Activated B cell treated with CpG ODN at 0.5 μM for 24 hours (primary cell): ENCODE results near the gene AP1M2. TPM values are rescaled to one million over a fixed set of nuclear protein-coding genes. Genes with fewer than 3 reads are reported as not detected.

Experiments used
- ATAC-seq: fragments of 200-7000 bp; cut with Tn5 transposase; one replicate; pipeline ENCODE4 v1.10.0; 2021; ENCODE audit warnings: low read depth, mild to moderate bottlenecking, moderate library complexity
- CTCF ChIA-PET: fragments of 350-600 bp; sonication (Branson Sonifier 250); formaldehyde crosslinking; loops from one replicate; lab custom pipeline; 2021; ENCODE audit warnings: antibody characterized with exemption; lab: Charles Lee
- POLR2A ChIA-PET: fragments of 350-600 bp; sonication (Branson Sonifier 250); formaldehyde crosslinking; loops from one replicate; lab custom pipeline; 2021; ENCODE audit warnings: antibody characterized with exemption; lab: Charles Lee
- DNase-seq: peaks from one replicate; pipeline ENCODE4 v3.0.0; 2022
- H3K27ac Mint-ChIP-seq: one replicate; pipeline ENCODE4 v1.8.0; 2020; ENCODE audit warnings: mixed read lengths
- H3K27me3 Mint-ChIP-seq: one replicate; pipeline ENCODE4 v1.8.0; 2021; ENCODE audit warnings: mixed read lengths
- H3K36me3 Mint-ChIP-seq: one replicate; pipeline ENCODE4 v1.8.0; 2021; ENCODE audit warnings: low read depth, mixed read lengths
- H3K4me1 Mint-ChIP-seq: one replicate; pipeline ENCODE4 v1.8.0; 2021; ENCODE audit warnings: mixed read lengths
- H3K4me3 Mint-ChIP-seq: one replicate; pipeline ENCODE4 v1.8.0; 2020; ENCODE audit warnings: mild to moderate bottlenecking, mixed read lengths
- H3K9me3 Mint-ChIP-seq: one replicate; pipeline ENCODE4 v1.8.0; 2020; ENCODE audit warnings: mixed read lengths
- intact Hi-C: fragments of 100-400 bp; cut with micrococcal nuclease; formaldehyde crosslinking; loops from one replicate; pipeline ENCODE4 v1.15.1; 2024
- total RNA-seq: library from RNA; stranded (reverse); gene quantifications from 2 replicates; pipeline ENCODE4 v1.2.3, GENCODE V29; 2022
- TF ChIP-seq, protein P1 (sequence below): fragments of 200-600 bp; IDR thresholded peaks from one replicate; pipeline ENCODE4 v1.8.0; 2022; ENCODE audit warnings: antibody characterized with exemption, mild to moderate bottlenecking

The AP1M2 gene
- total RNA-seq, 1 donor from 2014 or later: not detected

DNA sequence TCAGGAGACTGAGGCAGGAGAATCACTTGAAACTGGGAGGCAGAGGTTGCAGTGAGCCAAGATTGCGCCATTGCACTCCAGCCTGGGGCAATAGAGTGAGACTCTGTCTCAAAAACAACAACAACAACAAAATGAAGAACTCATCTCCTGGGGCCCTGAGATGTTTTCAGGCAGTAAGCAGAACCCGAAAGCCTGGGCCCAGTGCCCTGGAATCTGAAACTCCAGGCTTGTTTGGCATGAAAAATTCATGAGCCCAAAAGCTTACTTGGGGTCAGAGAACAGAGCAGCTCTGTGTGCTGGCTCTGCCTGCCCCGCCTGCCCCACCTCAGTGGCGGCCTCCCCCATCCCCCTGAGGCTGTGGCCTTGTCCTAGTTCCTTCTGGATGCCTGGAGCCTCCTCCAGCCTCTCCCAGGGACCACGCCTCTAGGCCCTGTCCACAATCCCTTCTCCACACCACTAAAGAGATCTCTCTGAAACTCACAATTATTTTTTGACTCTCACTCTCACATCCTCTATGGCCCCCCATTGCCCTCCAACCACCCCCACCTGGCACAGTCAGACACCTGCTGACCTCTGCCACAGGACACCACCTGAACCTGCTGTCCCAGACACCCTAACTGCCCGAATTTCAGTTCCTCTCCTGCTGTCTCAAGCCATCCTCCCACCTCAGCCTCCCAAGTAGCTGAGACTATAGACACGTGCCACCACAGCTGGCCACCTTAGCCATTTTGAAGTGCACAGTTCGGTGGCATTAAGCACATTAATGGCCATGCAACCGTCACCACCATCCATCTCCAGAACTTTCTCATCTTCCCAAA, 6.9 kb upstream of the AP1M2 start:
- Mint-ChIP-seq H3K27me3 (no peaks in the 10 kb centered on the region), H3K9me3 (no peaks in the 10 kb centered on the region), H3K27ac (peak overlapping the region; percentile 74), H3K4me1 (peaks cover 39% of the 10 kb centered on the region), H3K36me3 (no peaks in the 10 kb centered on the region), H3K4me3 (peak overlapping the region; percentile 58)
- ChIA-PET CTCF (interaction anchor here (1.0 to 2.4 kb wide), 4 partner anchors 11 to 191 kb away, joined by 3 to 13 read pairs (median 6); partner anchors contain the start of gene CDC37), POLR2A (interaction anchor here (0.6 to 4.4 kb wide), 2 partner anchors 10 to 24 kb away, joined by 3 to 36 read pairs; no protein-coding TSS in a partner anchor)
- TF ChIP-seq, protein P1, sequence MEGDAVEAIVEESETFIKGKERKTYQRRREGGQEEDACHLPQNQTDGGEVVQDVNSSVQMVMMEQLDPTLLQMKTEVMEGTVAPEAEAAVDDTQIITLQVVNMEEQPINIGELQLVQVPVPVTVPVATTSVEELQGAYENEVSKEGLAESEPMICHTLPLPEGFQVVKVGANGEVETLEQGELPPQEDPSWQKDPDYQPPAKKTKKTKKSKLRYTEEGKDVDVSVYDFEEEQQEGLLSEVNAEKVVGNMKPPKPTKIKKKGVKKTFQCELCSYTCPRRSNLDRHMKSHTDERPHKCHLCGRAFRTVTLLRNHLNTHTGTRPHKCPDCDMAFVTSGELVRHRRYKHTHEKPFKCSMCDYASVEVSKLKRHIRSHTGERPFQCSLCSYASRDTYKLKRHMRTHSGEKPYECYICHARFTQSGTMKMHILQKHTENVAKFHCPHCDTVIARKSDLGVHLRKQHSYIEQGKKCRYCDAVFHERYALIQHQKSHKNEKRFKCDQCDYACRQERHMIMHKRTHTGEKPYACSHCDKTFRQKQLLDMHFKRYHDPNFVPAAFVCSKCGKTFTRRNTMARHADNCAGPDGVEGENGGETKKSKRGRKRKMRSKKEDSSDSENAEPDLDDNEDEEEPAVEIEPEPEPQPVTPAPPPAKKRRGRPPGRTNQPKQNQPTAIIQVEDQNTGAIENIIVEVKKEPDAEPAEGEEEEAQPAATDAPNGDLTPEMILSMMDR: no peak
- intact Hi-C loops: no loop called here
- no peak for DNase-seq
- peak; percentile 51 for ATAC-seq

DNA sequence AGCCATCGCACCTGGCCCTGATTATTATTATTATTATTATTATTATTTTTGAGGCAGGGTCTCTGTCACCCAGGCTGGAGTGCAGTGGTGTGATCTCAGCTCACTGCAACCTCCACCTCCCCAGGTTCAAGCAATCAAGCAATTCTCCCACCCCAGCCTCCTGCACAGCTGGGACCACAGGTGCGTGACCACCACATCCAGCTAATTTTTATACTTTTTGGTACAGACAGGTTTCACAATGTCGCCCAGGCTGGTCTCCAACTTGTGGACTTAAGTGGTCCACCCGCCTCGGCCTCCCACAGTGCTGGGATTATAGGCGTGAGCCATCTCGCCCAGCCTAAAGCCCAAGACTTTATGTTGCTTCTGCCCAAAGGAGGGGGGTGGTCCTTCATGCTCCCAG, 6.0 kb upstream of the AP1M2 start:
- Mint-ChIP-seq H3K9me3 (no peaks in the 10 kb centered on the region), H3K27ac (no peak overlapping the region), H3K27me3 (no peaks in the 10 kb centered on the region), H3K4me1 (peaks cover 39% of the 10 kb centered on the region), H3K4me3 (no peak overlapping the region), H3K36me3 (no peaks in the 10 kb centered on the region)
- POLR2A ChIA-PET: interaction anchor here (4.4 kb wide), 1 partner anchor 11 kb away, joined by 36 read pairs; no protein-coding TSS in a partner anchor
- CTCF ChIA-PET: interaction anchor here (0.9 to 1.3 kb wide), 3 partner anchors 11 to 190 kb away, joined by 3 read pairs; partner anchors contain the start of gene CDC37
- intact Hi-C loops: no loop called here
- TF ChIP-seq, protein P1: no peak
- DNase-seq (no peak), ATAC-seq (no peak)

DNA sequence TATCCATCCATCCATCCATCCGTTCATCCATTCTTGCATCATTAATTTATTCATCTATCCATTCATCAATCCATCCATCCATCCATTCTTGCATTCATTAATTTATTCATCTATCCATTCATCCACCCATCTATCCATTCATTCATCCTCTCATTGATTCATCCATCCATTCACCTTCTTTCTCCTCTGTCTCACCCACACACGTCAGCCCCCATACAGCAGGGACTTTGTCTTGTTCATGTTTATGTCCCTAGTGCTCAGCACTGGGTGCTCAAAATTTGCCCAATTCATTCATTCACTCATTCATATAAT, 683 bp upstream of the AP1M2 start:
- ATAC-seq (no peak), DNase-seq (no peak)
- H3K4me3 Mint-ChIP-seq: no peak overlapping the region
- H3K36me3 Mint-ChIP-seq: no peaks in the 10 kb centered on the region
- TF ChIP-seq, protein P1: no peak
- no peak overlapping the region for H3K27ac Mint-ChIP-seq
- H3K27me3 Mint-ChIP-seq: no peaks in the 10 kb centered on the region
- CTCF ChIA-PET: no interaction called here
- POLR2A ChIA-PET: no interaction called here
- H3K9me3 Mint-ChIP-seq: no peaks in the 10 kb centered on the region
- intact Hi-C loops: no loop called here
- H3K4me1 Mint-ChIP-seq: peaks cover 12% of the 10 kb centered on the region

DNA sequence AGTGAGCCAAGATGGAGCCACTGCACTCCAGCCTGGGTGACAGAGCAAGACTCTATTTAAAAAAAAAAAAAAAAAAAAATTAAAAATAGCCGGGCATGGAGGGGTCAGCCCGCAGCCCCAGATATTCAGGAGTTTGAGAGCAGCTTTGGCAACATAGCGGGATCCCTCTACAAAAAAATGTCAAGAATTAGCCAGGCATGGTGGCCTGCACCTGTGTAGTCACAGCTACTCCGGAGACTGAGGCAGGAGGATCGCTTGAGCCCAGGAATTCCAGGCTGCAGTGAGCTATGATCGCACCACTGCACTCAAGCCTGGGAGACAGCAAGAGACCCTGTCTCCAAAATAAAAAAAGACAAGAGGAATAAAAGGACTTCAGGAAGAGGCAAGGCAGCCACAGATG, 716 bp downstream of the AP1M2 start:
- ChIA-PET CTCF (interaction anchor here (1.6 to 9.3 kb wide), 2 partner anchors 60 to 114 kb away, joined by 5 to 353 read pairs; no protein-coding TSS in a partner anchor), POLR2A (interaction anchor here (0.6 kb wide), 1 partner anchor 18 kb away, joined by 3 read pairs; no protein-coding TSS in a partner anchor)
- Mint-ChIP-seq H3K27ac (no peak overlapping the region), H3K27me3 (no peaks in the 10 kb centered on the region), H3K4me1 (peaks cover 14% of the 10 kb centered on the region), H3K4me3 (no peak overlapping the region), H3K9me3 (no peaks in the 10 kb centered on the region), H3K36me3 (no peaks in the 10 kb centered on the region)
- intact Hi-C loops: no loop called here
- DNase-seq (no peak), ATAC-seq (no peak)
- TF ChIP-seq, protein P1: no peak

DNA sequence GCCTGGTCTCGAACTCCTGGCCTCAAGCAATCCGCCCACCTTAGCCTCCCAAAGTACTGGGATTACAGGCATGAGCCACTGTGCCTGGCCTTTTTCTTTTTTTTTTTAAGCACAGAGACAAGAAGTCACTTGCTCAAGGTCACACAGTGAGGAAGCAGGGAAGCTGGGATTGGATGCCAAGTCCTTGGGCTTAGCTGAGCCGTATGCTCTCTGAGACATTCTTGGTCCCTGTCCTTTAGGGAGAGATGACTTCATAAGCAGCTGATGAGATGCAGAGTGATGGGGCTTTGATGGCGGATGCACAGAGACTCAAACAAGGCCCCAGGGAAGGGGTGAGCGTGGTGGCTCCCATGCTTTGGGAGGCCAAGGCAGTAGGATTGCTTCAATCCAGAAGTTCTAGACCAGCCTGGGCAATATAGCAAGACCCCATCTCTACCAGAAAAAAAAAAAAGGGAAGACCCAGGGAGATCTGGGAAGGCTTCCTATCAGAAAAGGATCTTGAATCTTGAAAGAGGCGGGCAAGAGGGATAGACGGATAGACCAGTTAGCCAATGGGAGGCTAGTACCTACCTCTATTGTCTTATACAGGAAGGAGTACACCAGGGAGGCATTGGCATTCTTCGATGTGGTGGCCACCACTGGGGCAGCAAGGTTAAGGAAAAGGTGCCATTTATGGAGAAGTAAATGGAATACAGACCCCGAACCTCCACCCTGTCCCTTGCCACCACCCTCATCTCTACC, 3.9 kb downstream of the AP1M2 start:
- TF ChIP-seq, protein P1: no peak
- ATAC-seq (no peak), DNase-seq (no peak)
- no peaks in the 10 kb centered on the region for H3K27me3 Mint-ChIP-seq
- H3K27ac Mint-ChIP-seq: peak overlapping the region; percentile 12
- ChIA-PET CTCF (interaction anchor here (0.7 to 9.3 kb wide), 6 partner anchors 7 to 99 kb away, joined by 3 to 353 read pairs (median 6); no protein-coding TSS in a partner anchor), POLR2A (interaction anchor here (0.5 to 0.6 kb wide), 2 partner anchors 12 to 61 kb away, joined by 3 to 7 read pairs; no protein-coding TSS in a partner anchor)
- no peaks in the 10 kb centered on the region for H3K9me3 Mint-ChIP-seq
- H3K4me3 Mint-ChIP-seq: no peak overlapping the region
- peaks cover 19% of the 10 kb centered on the region for H3K4me1 Mint-ChIP-seq
- intact Hi-C loops: no loop called here
- no peaks in the 10 kb centered on the region for H3K36me3 Mint-ChIP-seq
